NCI-H82 (cell line): ENCODE results near the gene TMSB10.
A peak's percentile ranks its signal among the peaks of the same experiment; 100 is the strongest.
"Not testable (repeated sequence)": the region's sequence is repeated elsewhere in the genome, so short reads cannot be mapped to it uniquely, and the experiment has no call there.

ENCODE experiments used
- DNase-seq: peaks from one replicate; lab custom pipeline; 2025; lab: John Stamatoyannopoulos, UW

The TMSB10 gene

DNA sequence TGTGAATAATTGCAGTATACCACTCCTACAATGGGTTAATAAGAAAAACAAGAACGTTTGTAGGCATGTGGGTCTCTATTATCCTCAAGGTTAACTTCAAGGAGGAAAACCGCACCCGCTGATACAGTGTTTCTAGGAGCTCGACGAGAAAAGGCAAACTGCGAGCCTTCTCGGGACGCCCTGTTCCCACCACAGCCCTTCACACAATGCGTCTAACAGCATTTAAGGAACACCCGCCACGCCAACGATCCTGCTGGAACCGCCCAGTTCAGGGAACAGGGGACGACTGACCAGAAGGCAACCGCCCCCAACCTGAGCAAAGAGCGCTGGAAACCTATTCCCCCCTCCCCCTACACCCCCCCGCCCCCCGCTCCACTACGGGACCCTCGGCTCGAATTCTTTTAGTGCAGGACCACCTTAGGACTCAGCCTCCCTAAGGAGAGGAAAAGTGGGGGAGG is 710 bp upstream of the TMSB10 start:
- peak; percentile 65 for DNase-seq

DNA sequence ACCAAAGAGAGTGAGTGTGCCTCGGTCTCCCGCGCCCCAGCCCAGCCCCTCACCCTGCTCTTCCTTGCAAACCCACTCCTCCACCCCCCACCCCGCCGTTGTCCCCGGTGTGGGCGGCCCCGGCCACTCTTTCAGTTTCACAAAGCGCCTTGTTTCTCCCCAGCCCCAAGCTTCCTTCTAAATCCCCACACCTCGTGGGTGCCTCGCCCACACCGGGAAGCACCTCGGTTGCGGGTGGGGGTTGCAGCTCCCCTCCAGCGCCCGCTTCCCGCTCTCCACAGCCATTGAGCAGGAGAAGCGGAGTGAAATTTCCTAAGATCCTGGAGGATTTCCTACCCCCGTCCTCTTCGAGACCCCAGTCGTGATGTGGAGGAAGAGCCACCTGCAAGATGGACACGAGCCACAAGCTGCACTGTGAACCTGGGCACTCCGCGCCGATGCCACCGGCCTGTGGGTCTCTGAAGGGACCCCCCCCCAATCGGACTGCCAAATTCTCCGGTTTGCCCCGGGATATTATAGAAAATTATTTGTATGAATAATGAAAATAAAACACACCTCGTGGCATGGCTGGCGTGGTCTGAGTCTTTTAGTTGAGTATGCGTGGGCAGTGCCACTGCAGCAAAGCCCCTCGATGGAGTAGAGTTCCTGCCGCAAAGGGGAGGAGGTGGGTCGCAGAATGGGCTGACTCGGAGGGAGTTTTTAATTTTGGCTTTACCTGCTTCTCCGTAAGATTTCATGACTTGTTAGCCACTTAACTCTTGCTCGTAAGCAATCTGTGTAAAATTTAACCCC is 848 bp downstream of the TMSB10 start:
- peak; percentile 53 for DNase-seq

- peak; percentile 61 for DNase-seq
These were observed 1.7 kb downstream of the TMSB10 start for GRCh38 chr2:84906900-84907714.

DNA sequence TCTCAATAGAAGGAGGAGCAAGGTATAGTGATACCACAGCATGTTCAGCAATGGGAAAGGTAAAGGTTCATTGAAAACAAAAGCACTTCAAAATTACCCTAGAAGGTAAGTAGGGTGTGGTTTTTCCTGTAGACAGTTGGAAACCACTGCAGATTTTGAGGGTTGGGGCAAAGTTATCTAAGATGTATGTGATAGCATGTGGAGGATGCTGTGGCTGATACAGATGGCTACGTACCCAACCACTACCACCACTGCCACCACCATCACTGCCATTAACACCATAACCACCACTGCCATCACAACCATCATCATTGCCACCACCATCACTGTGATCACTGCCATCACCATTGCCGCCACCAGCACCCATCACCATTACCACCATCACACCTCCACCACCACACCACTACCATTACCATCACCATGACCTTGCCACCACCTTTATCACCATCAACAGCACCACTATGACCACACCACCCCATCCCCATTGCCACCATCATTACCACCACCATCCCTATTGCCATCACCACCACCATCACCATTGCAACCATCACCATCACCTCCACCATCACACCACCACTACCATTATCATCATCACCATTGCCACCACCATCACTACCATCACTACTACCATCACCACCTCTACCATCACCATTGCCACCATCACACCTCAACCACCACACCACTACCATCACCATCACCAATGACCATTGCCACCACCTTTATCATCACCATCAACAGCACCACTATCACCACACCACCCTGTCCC is 3.7 kb downstream of the TMSB10 start:
- no peak for DNase-seq

DNA sequence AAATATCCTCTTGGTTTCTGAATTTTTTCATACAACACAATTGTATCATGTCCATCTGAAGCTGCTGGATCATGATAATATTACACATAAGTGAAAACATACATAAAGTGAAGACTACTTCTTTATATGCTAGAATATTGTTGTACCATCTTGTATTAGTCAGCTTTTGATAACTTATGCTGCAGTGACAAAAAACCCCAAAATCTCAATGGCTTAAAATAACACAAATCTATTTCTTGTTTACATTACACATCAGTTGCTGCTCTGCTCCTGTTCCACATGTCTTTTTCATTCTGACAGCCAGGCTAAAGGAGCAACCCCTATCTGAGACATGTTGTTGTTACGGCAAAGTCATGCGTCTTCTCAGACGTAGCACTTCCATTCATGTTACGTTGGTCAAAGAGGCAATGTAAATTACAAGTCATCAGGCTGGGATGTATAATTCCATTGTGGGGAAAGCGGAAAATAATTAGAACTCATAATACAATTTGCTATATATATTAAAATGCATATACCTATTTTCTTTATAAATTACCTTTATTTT is 5.8 kb downstream of the TMSB10 start:
- DNase-seq, result no peak

GRCh38 chr2:84912984-84913383 is 7.5 kb downstream of the TMSB10 start:
- DNase-seq, result no peak

DNA sequence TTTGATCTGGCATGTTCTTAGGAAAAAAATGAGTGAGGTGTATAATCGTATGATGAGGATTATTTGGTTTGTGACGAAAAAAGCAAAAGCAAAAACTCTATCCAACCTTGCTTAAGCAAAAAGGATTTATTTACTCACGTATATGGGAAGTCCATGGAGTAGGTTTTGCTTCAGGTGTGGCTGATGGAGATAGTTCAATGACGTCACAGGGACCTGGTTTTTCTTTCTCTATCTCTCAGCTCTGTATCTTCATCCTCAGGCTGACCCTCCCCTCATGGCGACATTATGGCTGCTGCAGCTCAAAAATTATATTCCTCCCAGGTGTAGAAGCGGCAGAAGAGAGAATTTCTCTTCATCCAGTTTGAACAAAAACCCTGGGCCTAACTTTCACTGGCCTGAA is 8.9 kb downstream of the TMSB10 start:
- DNase-seq, result no peak

DNA sequence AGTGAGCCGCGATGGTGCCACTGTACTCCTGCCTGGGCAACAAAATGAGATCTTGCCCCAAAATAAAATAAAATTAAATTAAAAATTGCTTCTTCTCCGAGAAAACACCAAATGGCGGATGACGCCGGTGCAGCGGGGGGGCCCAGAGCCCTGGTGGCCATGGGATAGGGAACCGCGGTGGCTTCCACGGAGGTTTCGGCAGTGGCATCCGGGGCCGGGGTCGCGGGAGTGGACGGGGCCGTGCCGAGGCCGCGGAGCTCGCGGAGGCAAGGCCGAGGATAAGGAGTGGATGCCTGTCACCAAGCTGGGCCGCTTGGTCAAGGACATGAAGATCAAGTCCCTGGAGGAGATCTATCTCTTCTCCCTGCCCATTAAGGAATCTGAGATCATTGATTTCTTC is 10.2 kb downstream of the TMSB10 start:
- DNase-seq, result not testable (repeated sequence)

- not testable (repeated sequence) for DNase-seq
These were observed 12.4 kb downstream of the TMSB10 start for GRCh38 chr2:84917821-84918220.

- no peak for DNase-seq
These were observed 13.0 kb downstream of the TMSB10 start for GRCh38 chr2:84918430-84918829.

GRCh38 chr2:84919885-84920580 is 14.6 kb downstream of the TMSB10 start:
- no peak for DNase-seq

DNA sequence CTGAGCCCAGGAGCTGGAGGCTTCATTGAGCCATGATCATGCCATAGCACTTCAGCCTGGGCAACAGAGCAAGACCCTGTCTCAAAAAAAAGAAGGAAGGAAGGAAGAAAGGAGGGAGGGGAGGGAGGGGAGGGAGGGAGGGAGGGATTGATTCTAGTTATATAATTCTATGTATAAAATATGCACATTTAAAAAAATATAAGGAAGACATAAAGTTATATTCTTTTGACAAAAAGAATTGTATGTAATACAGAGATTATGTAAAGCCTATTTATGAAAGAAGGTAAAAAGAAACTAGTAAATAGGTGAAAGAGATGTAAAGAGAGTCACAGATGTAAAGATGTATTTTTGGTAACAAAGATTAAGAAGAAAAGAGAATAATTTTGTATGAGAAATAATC is 17.6 kb downstream of the TMSB10 start:
- DNase-seq, result no peak

- DNase-seq, result peak; percentile 17
These were observed 19.0 kb downstream of the TMSB10 start for GRCh38 chr2:84924173-84925106.

- no peak for DNase-seq
These were observed 19.9 kb downstream of the TMSB10 start for GRCh38 chr2:84925336-84925723.

DNA sequence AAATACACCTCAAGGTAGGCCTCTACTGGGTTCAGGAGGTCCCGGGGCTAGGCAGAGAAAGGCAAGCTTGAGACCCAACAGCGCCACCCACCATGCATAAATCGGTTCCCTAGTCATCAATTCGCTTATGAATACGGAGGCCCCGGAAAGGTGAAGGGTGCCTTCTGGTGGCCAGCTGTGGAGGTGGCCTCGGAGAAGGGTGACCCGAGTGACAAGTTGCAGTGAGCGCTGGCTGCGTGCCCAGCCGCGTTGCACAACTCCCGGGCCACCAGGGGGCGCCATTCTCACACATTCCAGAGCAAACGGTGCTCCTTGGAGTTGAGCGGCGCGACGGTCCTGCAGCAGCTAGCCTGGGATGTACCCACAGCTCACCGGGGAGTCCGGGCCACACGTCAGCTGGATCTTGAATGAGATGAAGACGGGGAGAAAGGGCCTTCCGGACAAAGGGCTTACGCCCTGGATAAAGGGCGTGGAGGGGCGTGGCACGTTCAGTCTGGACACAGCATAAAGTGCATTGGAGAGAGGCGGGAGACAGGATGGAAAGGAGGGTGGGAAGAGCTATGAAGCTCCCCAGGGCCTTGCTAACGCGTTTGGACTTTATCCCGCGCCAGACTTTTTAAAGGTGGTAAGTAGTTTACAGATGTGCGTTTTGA is 20.4 kb downstream of the TMSB10 start:
- DNase-seq, result peak; percentile 96

- no peak for DNase-seq
These were observed 21.8 kb downstream of the TMSB10 start for GRCh38 chr2:84927275-84927627.

DNA sequence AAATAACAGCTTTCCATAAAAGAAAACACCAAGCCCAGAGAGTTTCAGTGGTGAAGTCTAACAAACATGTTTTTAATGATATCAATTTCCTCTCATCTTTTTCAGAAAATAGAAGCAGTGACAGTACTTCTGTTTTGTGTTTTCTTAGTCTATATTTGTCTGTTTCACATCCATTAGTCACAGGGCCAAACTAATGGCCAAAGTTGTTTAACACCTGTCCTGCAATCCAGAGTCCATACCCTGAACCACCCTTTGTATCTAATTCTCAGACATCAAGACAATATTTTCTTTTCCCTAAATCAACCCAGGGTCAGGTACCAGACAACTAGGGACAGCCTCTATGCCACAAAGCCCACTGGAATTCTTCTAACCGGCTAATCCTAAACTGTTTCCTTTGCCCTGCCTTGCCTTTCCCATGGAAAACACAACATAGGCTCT is 25.9 kb downstream of the TMSB10 start:
- no peak for DNase-seq

DNA sequence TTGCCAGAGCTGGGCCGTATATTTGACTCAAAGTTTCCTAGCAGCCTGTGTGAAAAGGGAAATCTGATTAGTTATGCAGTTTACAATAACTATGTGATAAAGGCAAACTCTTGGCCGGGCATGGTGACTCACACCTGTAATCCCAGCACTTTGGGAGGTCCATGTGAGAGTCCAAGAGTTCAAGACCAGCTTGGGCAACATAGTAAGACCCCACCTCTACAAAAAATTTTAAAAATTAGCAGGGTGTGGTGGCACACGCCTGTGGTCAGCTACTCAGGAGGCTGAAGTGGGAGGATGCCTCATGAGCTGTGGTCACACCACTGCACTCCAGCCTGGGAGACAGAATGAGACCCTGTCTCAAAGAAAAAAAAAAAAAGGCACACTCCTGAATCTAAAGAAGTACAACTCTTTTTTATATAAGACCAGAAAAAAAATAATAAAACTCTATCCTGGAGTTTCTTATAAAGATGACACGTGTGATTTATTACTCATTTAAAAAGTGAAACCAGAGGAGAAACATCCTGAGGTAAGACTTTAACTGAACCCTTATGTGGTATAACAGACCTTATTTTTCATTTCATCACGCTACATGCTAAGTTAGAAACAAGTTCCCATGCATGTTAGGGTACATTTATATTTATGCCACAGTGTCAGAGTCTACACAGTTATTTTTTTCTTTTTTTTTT is 32.9 kb downstream of the TMSB10 start:
- DNase-seq, result no peak

GRCh38 chr2:84939426-84940087 is 34.1 kb downstream of the TMSB10 start:
- DNase-seq, result no peak
